GM18870 (cell line): ENCODE results near the gene APOE.

ENCODE experiments used
- ATAC-seq: cut with Tn5 transposase; IDR thresholded peaks from one replicate; pipeline ENCODE4 v1.9.1; 2021; ENCODE audit warnings: moderate library complexity; ENCODE audit not compliant: unreplicated experiment

The APOE gene

DNA sequence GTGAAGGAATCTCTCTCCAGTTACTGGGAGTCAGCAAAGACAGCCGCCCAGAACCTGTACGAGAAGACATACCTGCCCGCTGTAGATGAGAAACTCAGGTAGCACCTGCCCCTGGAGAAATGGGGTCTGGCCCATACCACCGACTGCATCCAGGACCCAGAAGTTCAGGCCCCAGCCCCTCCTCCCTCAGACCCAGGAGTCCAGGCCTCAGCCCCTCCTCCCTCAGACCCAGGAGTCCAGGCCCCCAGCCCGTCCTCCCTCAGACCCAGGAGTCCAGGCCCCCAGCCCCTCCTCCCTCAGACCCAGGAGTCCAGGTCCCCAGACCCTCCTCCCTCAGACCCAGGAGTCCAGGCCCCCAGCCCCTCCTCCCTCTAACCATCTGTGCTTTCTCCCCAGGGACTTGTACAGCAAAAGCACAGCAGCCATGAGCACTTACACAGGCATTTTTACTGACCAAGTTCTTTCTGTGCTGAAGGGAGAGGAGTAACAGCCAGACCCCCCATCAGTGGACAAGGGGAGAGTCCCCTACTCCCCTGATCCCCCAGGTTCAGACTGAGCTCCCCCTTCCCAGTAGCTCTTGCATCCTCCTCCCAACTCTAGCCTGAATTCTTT, 43.3 kb downstream of the APOE start:
- no peak for ATAC-seq

DNA sequence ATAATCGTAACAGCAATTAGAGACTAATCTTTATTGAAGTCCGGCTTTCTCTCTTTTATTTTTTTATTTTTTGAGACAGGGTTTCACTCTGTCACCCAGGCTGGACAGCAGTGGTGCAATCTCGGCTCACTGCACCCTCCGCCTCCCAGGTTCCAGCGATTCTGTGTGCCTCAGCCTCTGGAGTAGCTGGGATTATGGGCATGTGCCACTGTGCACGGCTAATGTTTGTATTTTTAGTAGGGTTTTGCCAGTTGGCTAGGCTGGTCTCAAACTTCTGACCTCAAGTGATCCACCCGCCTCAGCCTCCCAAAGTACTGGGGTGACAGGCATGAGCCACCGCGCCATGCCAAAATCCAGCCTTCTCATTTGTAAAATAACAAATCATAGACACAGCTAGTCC, 44.0 kb downstream of the APOE start:
- ATAC-seq: no peak

DNA sequence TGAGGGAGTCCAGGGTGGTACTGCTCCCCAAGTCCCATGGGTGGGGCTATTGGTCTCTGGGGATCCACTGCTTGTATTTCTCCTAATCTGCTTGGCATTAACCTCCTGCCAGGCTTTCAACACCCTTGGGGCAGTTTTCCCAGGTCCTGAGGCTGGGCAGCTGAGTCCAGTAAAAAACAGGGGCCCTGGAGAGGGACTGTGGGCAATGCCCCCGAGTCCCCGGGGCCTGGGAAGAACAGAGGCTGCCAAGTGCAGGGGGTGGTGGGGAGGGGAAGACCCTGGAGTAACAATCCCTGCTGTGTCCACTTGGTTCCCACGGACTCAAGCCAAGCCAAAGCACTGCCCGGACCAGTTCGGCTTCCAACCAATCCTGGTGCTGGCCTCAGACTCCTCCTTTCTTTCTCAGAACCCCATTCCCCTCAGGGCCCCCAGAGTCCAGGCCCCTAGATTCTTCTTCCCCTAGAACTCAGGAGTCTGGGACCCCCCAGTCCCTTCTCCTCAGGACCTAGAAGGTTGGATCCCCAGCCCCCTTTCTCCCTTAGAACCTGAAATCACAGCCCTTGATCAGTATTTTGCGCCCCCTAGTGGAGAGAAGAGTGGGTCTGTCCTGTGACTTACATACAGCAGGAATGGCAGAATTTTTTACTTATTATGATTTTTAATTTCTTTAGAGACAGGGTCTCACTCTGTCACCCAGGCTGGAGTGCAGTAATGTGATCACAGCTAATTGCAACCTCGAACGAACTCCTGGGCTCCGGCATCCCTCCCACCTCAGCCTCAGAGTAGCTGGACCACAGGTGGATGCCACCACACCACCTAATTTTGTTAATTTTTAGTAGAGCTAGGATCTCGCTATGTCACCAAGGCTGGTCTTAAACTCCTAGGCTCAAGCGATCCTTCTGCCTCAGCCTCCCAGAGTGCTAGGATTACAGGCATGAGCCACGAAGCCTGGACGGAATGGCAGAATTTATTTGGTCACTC, 45.9 kb downstream of the APOE start:
- no peak for ATAC-seq

DNA sequence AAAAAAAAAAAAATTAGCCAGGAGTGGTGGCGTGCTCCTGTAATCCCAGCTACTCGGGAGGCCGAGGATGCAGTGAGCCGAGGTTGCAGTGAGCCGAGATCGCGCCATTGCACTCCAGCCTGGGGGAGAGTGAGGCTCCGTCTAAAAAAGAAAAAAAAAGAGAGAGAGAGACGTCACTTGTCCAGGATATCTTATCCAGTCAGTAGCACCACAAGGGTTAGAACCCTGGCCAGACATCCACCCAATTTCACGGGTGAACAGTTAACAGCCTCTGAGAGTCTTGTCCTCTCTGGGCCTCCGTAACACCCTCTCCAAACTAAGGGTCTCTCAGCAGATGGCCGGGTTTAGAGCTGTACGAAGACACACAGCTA, 48.7 kb downstream of the APOE start:
- ATAC-seq: no peak

DNA sequence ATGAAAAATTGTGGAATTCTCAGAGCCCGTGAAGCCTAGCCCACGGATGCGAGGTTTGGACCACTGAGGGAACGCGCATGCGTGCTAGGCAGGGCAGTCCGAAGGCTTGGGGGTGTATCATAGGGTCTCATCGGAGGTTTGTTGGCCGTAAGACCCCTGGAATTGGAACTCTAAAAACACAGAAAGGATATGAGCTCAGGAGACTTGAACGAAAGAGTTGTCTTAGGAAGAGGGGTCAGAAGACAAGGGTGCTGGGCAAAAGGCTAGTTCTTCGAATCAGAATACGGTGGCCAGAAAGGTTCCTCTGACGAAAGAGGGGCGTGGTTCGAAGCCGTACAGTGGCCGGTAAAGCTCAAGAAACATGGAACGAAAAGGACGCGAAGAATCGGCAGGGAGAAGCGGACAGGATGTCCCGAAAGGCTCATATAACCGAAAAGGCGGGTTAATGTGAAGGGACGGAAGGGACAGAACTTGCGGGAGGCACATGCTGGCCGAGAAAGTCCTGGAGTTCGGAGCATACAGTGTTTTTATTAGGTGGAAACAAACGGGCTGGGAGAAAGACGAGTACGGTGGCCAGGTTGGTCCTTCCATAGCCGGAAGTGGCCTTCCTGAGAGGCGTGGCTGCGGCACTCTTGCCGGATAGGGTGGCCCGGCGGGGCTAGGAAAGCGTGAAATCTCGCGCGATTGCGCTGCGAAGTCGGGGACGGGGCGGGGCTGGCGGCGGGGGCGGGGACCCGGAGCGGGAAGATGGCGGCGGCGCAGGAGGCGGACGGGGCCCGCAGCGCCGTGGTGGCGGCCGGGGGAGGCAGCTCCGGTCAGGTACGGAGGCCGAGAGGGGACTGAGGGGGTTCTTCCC, 49.3 kb downstream of the APOE start, which contains the start of gene CLPTM1:
Gene CLPTM1 (plus strand): TSS at position 732 of the 856 bp plus-strand sequence. CDS start 16 bp downstream, at position 748.
- peak; percentile 70 for ATAC-seq

DNA sequence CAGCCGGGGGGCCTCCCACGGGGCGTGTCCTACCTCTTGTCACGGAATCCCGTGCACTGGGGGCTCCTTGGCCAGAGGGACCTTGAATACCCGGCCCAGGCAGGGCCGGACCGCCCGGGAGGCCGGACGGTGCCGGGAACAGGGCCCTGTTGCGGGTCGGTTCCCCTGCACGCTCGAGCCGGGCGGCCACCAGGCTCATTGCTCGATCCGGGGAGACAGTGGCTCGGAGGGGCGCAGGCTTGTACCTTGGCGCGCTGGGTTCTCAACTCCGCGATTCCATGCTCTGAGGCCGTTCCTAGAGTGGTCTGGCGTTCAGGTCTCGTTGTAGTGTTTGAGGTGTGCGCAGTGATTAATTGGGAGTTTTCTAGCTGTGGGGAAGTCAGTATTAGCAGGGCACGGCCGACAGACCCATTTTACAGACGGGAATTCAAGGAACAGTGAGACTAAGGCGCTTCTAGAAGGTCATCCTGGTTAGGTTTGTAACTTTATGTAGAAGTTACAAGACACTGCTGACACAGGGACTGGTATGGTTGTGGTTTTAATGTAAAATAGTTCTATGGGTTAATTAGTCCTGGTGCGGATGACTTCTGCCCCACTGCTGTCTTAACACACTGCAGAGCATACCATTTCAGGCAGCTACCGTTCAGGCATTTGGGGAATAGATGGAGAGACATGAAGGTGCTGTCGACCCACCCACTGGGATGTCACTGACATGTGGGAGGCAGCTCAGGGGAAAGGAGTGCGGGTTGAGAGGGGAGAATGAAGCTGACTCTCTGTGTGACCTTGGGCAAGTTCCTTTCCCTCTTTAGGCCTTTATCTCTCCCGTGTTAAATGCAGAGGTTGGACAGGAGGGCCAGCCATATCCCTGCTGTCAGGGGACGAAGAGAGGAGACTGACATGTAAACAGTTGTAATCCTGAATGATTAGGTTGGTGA, 50.2 kb downstream of the APOE start:
- ATAC-seq: no peak

DNA sequence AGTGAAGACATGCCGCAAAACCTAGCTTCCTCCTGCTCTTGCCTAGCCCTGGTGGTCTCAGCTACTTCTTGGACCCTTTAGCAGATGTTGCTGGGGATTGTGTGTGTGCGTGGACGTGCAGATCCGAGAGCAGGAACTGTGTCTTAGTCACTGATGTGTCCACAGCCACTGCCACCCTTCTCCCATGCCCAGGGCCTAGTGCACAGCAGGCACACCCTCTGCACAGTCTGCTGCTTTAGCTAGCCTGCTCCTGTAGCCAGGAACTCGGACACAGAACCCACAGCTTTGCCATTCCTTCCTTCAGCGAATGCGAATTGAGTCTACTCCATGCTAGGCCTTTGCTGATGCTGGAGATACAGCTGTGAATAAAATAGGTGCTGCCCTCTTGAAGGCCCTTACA, 51.9 kb downstream of the APOE start:
- ATAC-seq: no peak

DNA sequence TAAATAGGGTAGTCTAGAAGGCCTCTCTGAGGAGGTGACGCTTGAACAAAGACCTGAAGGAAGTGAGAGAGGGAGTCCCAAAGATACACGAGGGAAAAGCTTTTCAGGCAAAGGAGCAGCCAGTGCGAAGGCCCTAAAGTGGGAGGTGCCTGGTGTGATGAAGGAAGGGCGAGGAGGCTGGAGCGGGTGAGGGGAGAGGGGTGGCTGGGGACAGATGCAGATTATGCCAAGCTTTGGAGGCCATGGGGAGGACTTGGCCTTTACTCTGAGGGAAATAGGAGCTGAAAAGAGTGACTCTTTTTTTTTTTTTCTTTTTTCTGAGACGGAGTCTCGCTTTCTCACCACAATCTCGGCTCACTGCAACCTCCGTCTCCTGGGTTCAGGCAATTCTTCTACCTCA, 52.5 kb downstream of the APOE start:
- no peak for ATAC-seq
